ENCODE data around the gene ZBED4. TPM values are rescaled to one million over a fixed set of nuclear protein-coding genes. Genes with fewer than 3 reads are reported as not detected.

Gene ZBED4
- total and polyA plus RNA-seq, 2 donors (not counting 1 experiment from before 2014, with no cell fraction given), result 3.5 to 6.3 TPM

DNA sequence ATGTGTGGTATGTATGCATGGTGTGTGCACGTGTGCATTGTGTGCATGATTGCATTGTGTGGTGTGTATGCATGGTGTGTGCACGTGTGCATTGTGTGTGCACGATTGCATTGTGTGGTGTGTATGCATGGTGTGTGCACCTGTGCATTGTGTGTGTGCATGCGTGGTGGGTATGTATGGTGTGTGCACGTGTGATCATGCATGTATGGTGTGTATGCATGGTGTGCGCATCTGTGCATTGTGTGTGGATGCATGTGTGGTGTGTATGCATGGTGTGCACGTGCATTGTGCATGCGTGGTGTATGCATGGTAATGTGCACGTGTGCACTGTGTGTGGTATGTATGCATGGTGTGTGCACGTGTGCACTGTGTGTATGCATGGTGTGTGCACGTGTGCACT is 47.8 kb downstream of the ZBED4 start:
- TF ChIP-seq EZH2 (IDR thresholded peaks at IDR 0.05; ENCODE audit: low read length, missing control alignments), result no peak
- TF ChIP-seq, protein P1, sequence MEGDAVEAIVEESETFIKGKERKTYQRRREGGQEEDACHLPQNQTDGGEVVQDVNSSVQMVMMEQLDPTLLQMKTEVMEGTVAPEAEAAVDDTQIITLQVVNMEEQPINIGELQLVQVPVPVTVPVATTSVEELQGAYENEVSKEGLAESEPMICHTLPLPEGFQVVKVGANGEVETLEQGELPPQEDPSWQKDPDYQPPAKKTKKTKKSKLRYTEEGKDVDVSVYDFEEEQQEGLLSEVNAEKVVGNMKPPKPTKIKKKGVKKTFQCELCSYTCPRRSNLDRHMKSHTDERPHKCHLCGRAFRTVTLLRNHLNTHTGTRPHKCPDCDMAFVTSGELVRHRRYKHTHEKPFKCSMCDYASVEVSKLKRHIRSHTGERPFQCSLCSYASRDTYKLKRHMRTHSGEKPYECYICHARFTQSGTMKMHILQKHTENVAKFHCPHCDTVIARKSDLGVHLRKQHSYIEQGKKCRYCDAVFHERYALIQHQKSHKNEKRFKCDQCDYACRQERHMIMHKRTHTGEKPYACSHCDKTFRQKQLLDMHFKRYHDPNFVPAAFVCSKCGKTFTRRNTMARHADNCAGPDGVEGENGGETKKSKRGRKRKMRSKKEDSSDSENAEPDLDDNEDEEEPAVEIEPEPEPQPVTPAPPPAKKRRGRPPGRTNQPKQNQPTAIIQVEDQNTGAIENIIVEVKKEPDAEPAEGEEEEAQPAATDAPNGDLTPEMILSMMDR (conservative IDR thresholded peaks at IDR 0.05 in 1 of 2, IDR thresholded peaks at IDR 0.05 in 1 of 2; ENCODE audit: low read depth in 1 of 2, low read length in 2 of 2), result no peak
- no peaks in the 10 kb centered on the region for H4K20me1 ChIP-seq (ENCODE audit: control insufficient read depth, extremely low read depth, insufficient read depth, low read length)

DNA sequence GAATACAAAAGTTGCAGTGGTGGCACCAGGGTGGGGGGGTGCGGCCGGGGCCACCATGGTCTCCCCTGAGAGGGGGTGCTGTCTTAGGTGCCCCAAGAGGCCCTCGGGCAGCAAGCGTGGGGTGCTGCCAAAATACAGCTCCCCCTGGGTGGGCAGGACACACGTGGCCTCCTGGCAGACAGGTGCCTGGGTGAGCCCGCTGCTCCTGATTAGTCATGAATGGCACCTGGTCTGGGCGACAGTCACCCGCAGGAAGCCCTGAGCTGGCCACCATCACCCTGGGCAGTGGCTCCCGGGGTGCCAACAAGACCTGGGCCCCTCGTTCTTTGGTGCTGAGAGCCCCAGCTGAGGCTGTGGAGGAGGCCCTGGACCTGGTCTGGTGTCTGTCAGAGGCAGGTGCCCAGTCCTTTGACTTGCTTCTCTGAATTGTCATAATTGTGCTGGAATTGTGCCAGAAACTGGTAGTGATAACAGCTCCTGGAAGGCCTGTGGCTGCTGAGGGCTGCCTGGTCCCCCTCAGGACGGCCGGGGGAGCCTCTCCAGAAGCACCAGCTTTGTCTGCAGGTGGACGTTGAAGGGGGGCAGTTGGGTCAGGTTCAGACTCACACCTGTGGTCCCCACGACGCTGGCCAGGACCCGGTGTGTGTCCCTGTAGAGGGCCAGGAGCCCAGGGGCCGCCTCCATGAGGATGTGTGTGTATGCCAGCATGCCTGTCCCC is 49.8 kb downstream of the ZBED4 start:
- no peaks in the 10 kb centered on the region for H3K79me2 ChIP-seq (ENCODE audit: control insufficient read depth, insufficient read depth, low read length)
- H3K27me3 ChIP-seq (ENCODE audit: control insufficient read depth, insufficient read depth, low read length), result no peaks in the 10 kb centered on the region
- DNase-seq (ENCODE audit: low read depth in 2 of 2), result no peak
- no peaks in the 10 kb centered on the region for H3K4me1 ChIP-seq (ENCODE audit: control insufficient read depth, extremely low read depth, insufficient read depth, low read length)
- H2AFZ ChIP-seq (ENCODE audit: low read length), result no peak overlapping the region
- no peak overlapping the region for H3K4me3 ChIP-seq (replicated peaks in 1 of 4; ENCODE audit: control extremely low read depth in 1 of 4, insufficient read depth in 1 of 4, low read depth in 3 of 4, low read length in 4 of 4)
- no peaks in the 10 kb centered on the region for H3K9me3 ChIP-seq (ENCODE audit: control insufficient read depth, insufficient read depth, low read depth, low read length)
- H3K4me2 ChIP-seq (ENCODE audit: extremely low read depth, insufficient read depth, low read length), result no peak overlapping the region
- peaks cover 17% of the 10 kb centered on the region for H3K36me3 ChIP-seq (ENCODE audit: control insufficient read depth, insufficient read depth, low read length)
- H4K20me1 ChIP-seq (ENCODE audit: control insufficient read depth, extremely low read depth, insufficient read depth, low read length), result no peaks in the 10 kb centered on the region
- no peak for TF ChIP-seq EZH2 (IDR thresholded peaks at IDR 0.05; ENCODE audit: low read length, missing control alignments)
- TF ChIP-seq, protein P1 (conservative IDR thresholded peaks at IDR 0.05 in 1 of 2, IDR thresholded peaks at IDR 0.05 in 1 of 2; ENCODE audit: low read depth in 1 of 2, low read length in 2 of 2), result no peak
- no peak overlapping the region for H3K27ac ChIP-seq (ENCODE audit: insufficient read depth, low read length)
- H3K9ac ChIP-seq (ENCODE audit: insufficient read depth, low read length), result no peak overlapping the region

More for the DNA sequence above, 47.8 kb downstream of the ZBED4 start:
- H3K27me3 ChIP-seq (ENCODE audit: control insufficient read depth, insufficient read depth, low read length), result no peaks in the 10 kb centered on the region
- no peak overlapping the region for H3K9ac ChIP-seq (ENCODE audit: insufficient read depth, low read length)
- H3K27ac ChIP-seq (ENCODE audit: insufficient read depth, low read length), result no peak overlapping the region
- no peaks in the 10 kb centered on the region for H3K4me1 ChIP-seq (ENCODE audit: control insufficient read depth, extremely low read depth, insufficient read depth, low read length)
- peaks cover 16% of the 10 kb centered on the region for H3K36me3 ChIP-seq (ENCODE audit: control insufficient read depth, insufficient read depth, low read length)
- no peak overlapping the region for H2AFZ ChIP-seq (ENCODE audit: low read length)
- no peak for DNase-seq (ENCODE audit: low read depth in 2 of 2)
- no peaks in the 10 kb centered on the region for H3K79me2 ChIP-seq (ENCODE audit: control insufficient read depth, insufficient read depth, low read length)
- no peaks in the 10 kb centered on the region for H3K9me3 ChIP-seq (ENCODE audit: control insufficient read depth, insufficient read depth, low read depth, low read length)
- no peak overlapping the region for H3K4me3 ChIP-seq (replicated peaks in 1 of 4; ENCODE audit: control extremely low read depth in 1 of 4, insufficient read depth in 1 of 4, low read depth in 3 of 4, low read length in 4 of 4)
- H3K4me2 ChIP-seq (ENCODE audit: extremely low read depth, insufficient read depth, low read length), result no peak overlapping the region

- Histone ChIP-seq H4K20me1 (ENCODE audit: control insufficient read depth, extremely low read depth, insufficient read depth, low read length) (no peaks in the 10 kb centered on the region), H3K27me3 (ENCODE audit: control insufficient read depth, insufficient read depth, low read length) (no peaks in the 10 kb centered on the region)
- no peak for TF ChIP-seq EZH2 (IDR thresholded peaks at IDR 0.05; ENCODE audit: low read length, missing control alignments)
- TF ChIP-seq, protein P1 (conservative IDR thresholded peaks at IDR 0.05 in 1 of 2, IDR thresholded peaks at IDR 0.05 in 1 of 2; ENCODE audit: low read depth in 1 of 2, low read length in 2 of 2), result no peak
Observed at GRCh38 chr22:49904040-49904369, 50.4 kb downstream of the ZBED4 start.

More at GRCh38 chr22:49904040-49904369, 50.4 kb downstream of the ZBED4 start:
- no peak overlapping the region for H3K4me3 ChIP-seq (replicated peaks in 1 of 4; ENCODE audit: control extremely low read depth in 1 of 4, insufficient read depth in 1 of 4, low read depth in 3 of 4, low read length in 4 of 4)
- DNase-seq (ENCODE audit: low read depth in 2 of 2), result no peak
- H3K9me3 ChIP-seq (ENCODE audit: control insufficient read depth, insufficient read depth, low read depth, low read length), result no peaks in the 10 kb centered on the region
- no peak overlapping the region for H2AFZ ChIP-seq (ENCODE audit: low read length)
- H3K9ac ChIP-seq (ENCODE audit: insufficient read depth, low read length), result no peak overlapping the region
- H3K4me2 ChIP-seq (ENCODE audit: extremely low read depth, insufficient read depth, low read length), result no peak overlapping the region
- no peaks in the 10 kb centered on the region for H3K79me2 ChIP-seq (ENCODE audit: control insufficient read depth, insufficient read depth, low read length)
- H3K27ac ChIP-seq (ENCODE audit: insufficient read depth, low read length), result no peak overlapping the region
- no peaks in the 10 kb centered on the region for H3K4me1 ChIP-seq (ENCODE audit: control insufficient read depth, extremely low read depth, insufficient read depth, low read length)
- peaks cover 19% of the 10 kb centered on the region for H3K36me3 ChIP-seq (ENCODE audit: control insufficient read depth, insufficient read depth, low read length)

Data from fibroblast of lung (primary cell).